Measurements from ENCODE around the gene YY1AP1.
"Not testable (repeated sequence)": the region's sequence is repeated elsewhere in the genome, so short reads cannot be mapped to it uniquely, and the experiment has no call there.

GRCh38 chr1:155626428-155626827, 62.1 kb downstream of the YY1AP1 start:
- not testable (repeated sequence) for TF ChIP-seq CTCF (conservative IDR thresholded peaks at IDR 0.05); EZH2 (IDR thresholded peaks at IDR 0.05; ENCODE audit: low read depth)

Measured in PC-9 (cell line).